VCaP (cell line): ENCODE results near the gene ENOX2.

ENCODE experiments used
- H3K27ac ChIP-seq: fragments of 450-650 bp; 2 replicates; pipeline ENCODE4 v1.5.1; 2017
- TF ChIP-seq, protein P1 (sequence below): fragments of 450-650 bp; conservative IDR thresholded peaks from 2 replicates; pipeline ENCODE4 v1.5.1; 2017; ENCODE audit warnings: mild to moderate bottlenecking, moderate library complexity

ENOX2 gene

GRCh38 chrX:130851569-130851968 is 51.4 kb downstream of the ENOX2 start:
- no peak overlapping the region for H3K27ac ChIP-seq
- TF ChIP-seq, protein P1, sequence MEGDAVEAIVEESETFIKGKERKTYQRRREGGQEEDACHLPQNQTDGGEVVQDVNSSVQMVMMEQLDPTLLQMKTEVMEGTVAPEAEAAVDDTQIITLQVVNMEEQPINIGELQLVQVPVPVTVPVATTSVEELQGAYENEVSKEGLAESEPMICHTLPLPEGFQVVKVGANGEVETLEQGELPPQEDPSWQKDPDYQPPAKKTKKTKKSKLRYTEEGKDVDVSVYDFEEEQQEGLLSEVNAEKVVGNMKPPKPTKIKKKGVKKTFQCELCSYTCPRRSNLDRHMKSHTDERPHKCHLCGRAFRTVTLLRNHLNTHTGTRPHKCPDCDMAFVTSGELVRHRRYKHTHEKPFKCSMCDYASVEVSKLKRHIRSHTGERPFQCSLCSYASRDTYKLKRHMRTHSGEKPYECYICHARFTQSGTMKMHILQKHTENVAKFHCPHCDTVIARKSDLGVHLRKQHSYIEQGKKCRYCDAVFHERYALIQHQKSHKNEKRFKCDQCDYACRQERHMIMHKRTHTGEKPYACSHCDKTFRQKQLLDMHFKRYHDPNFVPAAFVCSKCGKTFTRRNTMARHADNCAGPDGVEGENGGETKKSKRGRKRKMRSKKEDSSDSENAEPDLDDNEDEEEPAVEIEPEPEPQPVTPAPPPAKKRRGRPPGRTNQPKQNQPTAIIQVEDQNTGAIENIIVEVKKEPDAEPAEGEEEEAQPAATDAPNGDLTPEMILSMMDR, result no peak

DNA sequence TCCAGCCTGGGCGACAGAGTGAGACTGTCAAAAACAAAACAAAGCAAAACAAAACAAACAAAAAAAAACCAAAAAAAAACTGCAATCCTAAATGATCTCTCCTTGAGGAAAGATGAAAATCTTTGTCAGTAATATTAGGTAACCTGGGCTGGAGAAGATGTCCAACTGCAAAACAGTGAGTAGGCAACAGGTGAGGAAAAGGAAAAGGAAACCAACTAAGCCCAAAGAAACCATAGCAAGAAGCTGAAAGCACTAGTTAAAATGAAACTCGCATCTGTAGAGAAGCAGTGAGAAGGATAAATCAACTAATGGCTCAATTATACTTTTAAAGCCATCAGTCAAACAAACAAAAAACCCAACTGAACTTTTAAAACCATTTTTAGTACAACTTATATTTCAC is 54.2 kb downstream of the ENOX2 start:
- H3K27ac ChIP-seq, result no peak overlapping the region
- TF ChIP-seq, protein P1, result no peak

DNA sequence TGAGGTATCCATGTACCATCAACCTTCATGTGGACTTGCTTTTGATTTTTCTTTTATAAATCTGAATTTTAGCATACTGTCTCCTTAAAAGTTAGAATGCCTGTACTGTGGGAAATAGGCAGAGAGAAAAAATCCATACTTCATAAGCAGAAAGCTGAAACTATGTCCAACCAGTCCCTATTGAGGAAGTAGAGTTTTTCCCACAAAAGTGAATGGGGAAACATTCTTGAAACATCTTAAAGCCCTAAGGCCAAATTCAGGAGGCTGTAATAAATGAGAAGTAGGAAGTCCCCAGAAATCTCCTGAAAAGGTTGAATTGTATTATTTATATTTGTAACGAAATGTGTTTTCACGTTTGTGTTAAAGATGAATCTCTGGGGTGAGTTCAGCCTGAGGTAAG is 56.3 kb downstream of the ENOX2 start:
- TF ChIP-seq, protein P1, result no peak
- H3K27ac ChIP-seq, result no peak overlapping the region

DNA sequence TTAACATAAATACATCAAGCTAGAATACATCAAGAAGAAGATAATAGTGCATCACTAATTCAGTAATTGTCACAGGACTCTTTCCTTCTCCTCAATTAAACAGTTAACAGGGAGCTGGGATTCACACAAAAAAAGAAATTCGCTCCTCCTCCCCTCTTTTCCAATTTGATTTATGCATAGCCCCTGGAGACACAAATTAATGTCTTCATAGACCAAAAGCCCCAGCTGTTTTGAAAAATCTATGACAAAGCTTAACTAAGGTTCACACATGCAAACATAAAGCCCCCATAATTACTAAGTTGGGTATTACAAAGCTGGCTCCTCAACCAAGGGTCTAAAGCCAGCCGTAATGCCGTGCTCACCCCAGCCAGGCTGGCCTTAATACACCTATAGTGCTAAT is 61.2 kb downstream of the ENOX2 start:
- TF ChIP-seq, protein P1, result no peak
- no peak overlapping the region for H3K27ac ChIP-seq

- TF ChIP-seq, protein P1, result no peak
Measured at GRCh38 chrX:130840345-130840744, 62.7 kb downstream of the ENOX2 start.

DNA sequence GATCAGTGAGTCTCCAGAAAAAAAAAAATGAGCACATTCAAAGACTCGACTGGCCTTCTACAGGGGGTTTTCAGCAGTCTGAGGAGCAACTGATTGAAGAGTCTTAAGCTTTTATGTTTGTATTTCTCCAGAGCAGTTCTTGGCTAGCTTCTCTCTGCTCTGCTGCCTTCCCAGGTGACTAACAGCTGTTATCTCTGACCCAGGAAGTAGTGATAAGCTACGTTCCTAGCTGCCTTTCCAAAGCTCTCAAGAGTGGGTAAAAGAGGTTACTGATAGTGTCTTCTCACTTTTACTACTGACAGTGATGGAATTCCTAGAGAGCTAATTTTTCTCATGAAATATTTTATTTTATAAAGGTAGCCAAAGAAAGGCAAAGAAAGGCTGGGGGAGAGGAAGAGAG is 66.6 kb downstream of the ENOX2 start:
- TF ChIP-seq, protein P1, result no peak
- H3K27ac ChIP-seq, result no peak overlapping the region

More at GRCh38 chrX:130840345-130840744, 62.7 kb downstream of the ENOX2 start:
- H3K27ac ChIP-seq, result no peak overlapping the region

DNA sequence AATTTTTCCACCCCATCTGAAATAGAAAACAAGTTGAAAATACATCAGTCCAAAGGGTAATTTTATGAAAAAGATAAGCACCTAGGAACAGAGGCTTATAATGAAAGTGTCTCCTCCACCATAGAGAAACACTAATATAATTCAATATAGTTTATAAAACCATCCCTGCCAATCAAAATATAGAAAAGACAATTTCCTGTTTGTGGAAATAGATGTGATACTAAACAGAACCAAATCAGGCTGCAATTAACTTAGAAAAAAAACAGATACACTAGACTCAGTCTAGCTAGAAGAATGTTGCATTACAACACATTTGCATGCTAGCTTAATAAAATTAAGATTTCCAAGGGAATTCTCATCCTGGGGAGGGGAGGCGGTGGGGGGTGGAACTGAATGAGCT is 68.2 kb downstream of the ENOX2 start:
- no peak overlapping the region for H3K27ac ChIP-seq
- TF ChIP-seq, protein P1, result no peak

- TF ChIP-seq, protein P1, result no peak
- H3K27ac ChIP-seq, result no peak overlapping the region
Measured at GRCh38 chrX:130834149-130834548, 68.9 kb downstream of the ENOX2 start.
